ENCODE measurements around the gene CDH11. TPM values are rescaled to one million over a fixed set of nuclear protein-coding genes. Genes with fewer than 3 reads are reported as not detected.

The CDH11 gene
- total RNA-seq, 1 experiment from 2014 or later: 5.4 TPM

GRCh38 chr16:65116818-65117430, 4.9 kb downstream of the CDH11 start:
- Histone ChIP-seq H3K23me2 (ENCODE audit: insufficient read length, low read depth, low read length, poor library complexity, severe bottlenecking) (peaks cover 19% of the 10 kb centered on the region), H3K23ac (ENCODE audit: insufficient read length, low read depth, low read length) (no peak overlapping the region), H3K4me1 (ENCODE audit: insufficient read depth, low read length) (no peaks in the 10 kb centered on the region; the same call in 1 of the 2 replicates), H4K20me1 (ENCODE audit: control insufficient read depth, insufficient read depth, insufficient read length) (no peaks in the 10 kb centered on the region), H3K27ac (ENCODE audit: insufficient read length, low read depth, low read length) (no peak overlapping the region), H2BK20ac (ENCODE audit: low read depth, low read length, poor library complexity, severe bottlenecking) (no peak overlapping the region), H3K4ac (ENCODE audit: low read depth, low read length) (no peak overlapping the region), H2AK5ac (ENCODE audit: insufficient read length, low read length) (no peak overlapping the region), H2BK12ac (ENCODE audit: insufficient read length, low read depth, low read length) (no peak overlapping the region), H3K56ac (ENCODE audit: insufficient read length, low read depth, low read length) (no peak overlapping the region), H2BK15ac (ENCODE audit: low read depth, low read length) (no peak overlapping the region), H3K14ac (ENCODE audit: insufficient read depth, low read length) (no peak overlapping the region), H3K79me2 (ENCODE audit: insufficient read depth, low read length) (no peaks in the 10 kb centered on the region), H3K18ac (ENCODE audit: insufficient read length, low read depth, low read length) (no peak overlapping the region), H3K4me2 (ENCODE audit: insufficient read depth, insufficient read length, low read length) (no peak overlapping the region), H3K27me3 (ENCODE audit: insufficient read depth, low read length) (peaks cover 16% of the 10 kb centered on the region), H2BK120ac (ENCODE audit: low read depth, low read length, poor library complexity, severe bottlenecking) (no peak overlapping the region), H3K9ac (ENCODE audit: extremely low read depth, insufficient read length, low read length) (no peak overlapping the region), H3T11ph (ENCODE audit: low read length) (no peak overlapping the region), H2BK5ac (ENCODE audit: insufficient read length, low read length) (no peak overlapping the region), H4K91ac (ENCODE audit: insufficient read length, low read depth, low read length) (no peak overlapping the region), H4K5ac (ENCODE audit: insufficient read length, low read depth, low read length) (no peak overlapping the region), H2AFZ (ENCODE audit: low read length) (no peak overlapping the region), H3K9me3 (ENCODE audit: control insufficient read depth, low read depth, low read length) (no peaks in the 10 kb centered on the region), H4K8ac (replicated peaks; ENCODE audit: insufficient read length, low read depth, low read length) (no peak overlapping the region), H3K79me1 (ENCODE audit: insufficient read depth, low read depth, low read length, poor library complexity, severe bottlenecking) (no peaks in the 10 kb centered on the region)
- no peak for TF ChIP-seq CTCF (conservative IDR thresholded peaks at IDR 0.05)
- H3K4me1 Mint-ChIP-seq: peaks cover 22 to 32% of the 10 kb centered on the region in 2 experiments
- DNase-seq: no peak
- H3K27me3 Mint-ChIP-seq (ENCODE audit: low read depth): peaks cover 39% of the 10 kb centered on the region
- H3K9me3 Mint-ChIP-seq: no peaks in the 10 kb centered on the region
- no peak overlapping the region for H3K27ac Mint-ChIP-seq
- H3K4me3 Mint-ChIP-seq: no peak overlapping the region
- H3K36me3 Mint-ChIP-seq (ENCODE audit: insufficient read depth in 1 of 3, low read depth in 3 of 3): no peaks in the 10 kb centered on the region
- WGBS (ENCODE audit: extremely low coverage, insufficient read length, low lambda C conversion rate): no CpG with 5 or more reads among the region's 5 CpGs
